Measurements from ENCODE around the gene FMNL1.
"Not testable (repeated sequence)": the region's sequence is repeated elsewhere in the genome, so short reads cannot be mapped to it uniquely, and the experiment has no call there.

FMNL1 gene

GRCh38 chr17:45235416-45236281, 14.0 kb downstream of the FMNL1 start:
- DNase-seq, result peak; percentile 43

- no peak for DNase-seq
Measured at GRCh38 chr17:45236282-45236606, 14.6 kb downstream of the FMNL1 start.

DNA sequence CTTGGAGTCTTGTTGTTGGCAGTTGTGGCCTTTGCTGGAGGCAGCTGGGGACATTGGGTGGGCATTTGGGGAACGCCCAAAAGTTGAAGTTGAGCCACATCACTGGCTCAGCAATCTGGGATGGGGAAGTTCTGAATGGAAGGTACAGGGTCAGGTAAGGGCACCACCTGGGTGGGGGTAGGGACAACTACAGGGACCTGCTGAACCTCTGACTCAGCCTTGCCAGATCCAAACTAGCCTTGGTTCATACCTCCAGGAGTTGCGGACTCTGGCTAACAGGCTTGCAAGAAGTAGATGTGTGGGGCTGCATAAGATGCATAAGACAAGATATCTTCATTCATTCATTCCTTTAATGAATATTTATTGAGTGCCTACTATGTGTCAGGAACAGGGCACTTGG, 16.0 kb downstream of the FMNL1 start:
- DNase-seq, result no peak

DNA sequence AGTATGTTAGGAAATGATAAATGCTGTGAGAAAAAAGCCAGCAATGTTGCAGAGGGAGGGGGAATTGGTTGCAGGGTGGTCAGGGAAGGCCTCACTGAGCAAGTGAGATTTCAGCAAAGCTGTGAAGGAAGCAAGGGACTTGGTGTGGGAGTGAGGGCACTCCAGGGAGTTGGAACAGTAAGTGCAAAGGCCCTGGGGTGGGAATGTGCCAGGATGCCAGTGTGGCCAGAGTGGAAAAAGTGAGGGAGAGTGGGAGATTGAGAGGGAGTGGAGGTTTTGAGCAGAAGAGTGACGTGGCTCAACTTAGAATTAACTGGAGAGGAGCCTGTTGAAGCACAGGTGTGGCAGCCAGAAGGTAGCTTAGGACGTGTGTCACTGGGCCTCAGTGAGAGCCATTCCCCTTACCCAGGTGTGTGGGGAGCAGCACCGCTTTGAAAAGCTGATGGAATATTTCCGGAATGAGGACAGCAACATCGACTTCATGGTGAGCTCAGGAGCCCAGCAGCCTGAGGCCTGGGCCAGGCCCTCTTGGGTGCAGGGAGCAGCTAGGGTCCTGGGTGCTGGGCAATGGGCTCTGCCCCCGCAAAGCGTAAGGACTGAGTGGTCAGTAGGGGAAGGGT, 16.6 kb downstream of the FMNL1 start:
- no peak for DNase-seq

GRCh38 chr17:45240905-45241327, 19.2 kb downstream of the FMNL1 start:
- no peak for DNase-seq

DNA sequence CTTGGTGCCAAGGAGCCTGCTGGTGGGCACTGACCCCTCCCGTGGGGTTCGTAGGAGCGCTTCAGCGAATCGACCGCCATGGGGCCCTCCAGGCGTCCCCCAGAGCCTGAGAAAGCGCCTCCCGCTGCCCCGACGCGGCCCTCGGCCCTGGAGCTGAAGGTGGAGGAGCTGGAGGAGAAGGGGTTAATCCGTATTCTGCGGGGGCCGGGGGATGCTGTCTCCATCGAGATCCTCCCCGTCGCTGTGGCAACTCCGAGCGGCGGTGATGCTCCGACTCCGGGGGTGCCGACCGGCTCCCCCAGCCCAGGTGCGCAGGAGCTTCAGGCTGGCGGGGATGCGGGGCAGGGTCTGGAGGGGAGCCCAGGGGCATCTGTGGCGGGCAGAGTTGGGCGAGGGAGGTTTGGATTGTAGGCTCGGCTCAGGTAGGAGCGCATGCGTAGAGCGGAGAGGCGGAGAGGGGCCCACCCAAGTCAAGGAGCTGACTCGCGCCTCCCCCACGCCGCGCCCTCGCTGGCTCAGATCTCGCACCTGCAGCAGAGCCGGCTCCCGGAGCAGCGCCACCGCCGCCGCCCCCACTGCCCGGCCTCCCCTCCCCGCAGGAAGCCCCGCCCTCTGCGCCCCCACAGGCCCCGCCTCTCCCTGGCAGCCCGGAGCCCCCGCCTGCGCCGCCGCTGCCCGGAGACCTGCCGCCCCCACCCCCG, 19.8 kb downstream of the FMNL1 start:
- DNase-seq, result peak; percentile 70

- no peak for DNase-seq
Measured at GRCh38 chr17:45242029-45242414, 20.3 kb downstream of the FMNL1 start.

GRCh38 chr17:45243750-45244149, 22.1 kb downstream of the FMNL1 start:
- DNase-seq, result no peak

- no peak for DNase-seq
Measured at GRCh38 chr17:45244725-45245656, 23.3 kb downstream of the FMNL1 start.

DNA sequence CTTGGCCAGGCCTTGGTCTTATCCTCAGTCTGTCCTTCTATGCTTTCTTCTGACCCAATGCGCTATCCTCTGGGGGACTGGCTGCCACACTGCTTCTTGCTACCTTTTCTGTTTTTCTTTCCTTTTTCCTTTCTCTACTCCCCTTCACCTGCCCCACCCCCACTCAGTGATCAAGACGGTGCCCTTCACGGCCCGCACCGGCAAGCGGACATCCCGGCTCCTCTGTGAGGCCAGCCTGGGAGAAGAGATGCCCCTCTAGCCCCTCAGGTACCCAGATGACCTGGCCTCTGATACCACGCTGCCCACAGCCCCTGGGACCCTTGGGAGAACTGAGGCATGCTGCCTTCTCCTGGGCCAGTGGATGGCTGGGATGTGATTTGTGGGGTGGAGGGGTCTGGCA, 24.7 kb downstream of the FMNL1 start:
- no peak for DNase-seq

- DNase-seq, result peak; percentile 63
Measured at GRCh38 chr17:45246861-45247428, 25.3 kb downstream of the FMNL1 start.

DNA sequence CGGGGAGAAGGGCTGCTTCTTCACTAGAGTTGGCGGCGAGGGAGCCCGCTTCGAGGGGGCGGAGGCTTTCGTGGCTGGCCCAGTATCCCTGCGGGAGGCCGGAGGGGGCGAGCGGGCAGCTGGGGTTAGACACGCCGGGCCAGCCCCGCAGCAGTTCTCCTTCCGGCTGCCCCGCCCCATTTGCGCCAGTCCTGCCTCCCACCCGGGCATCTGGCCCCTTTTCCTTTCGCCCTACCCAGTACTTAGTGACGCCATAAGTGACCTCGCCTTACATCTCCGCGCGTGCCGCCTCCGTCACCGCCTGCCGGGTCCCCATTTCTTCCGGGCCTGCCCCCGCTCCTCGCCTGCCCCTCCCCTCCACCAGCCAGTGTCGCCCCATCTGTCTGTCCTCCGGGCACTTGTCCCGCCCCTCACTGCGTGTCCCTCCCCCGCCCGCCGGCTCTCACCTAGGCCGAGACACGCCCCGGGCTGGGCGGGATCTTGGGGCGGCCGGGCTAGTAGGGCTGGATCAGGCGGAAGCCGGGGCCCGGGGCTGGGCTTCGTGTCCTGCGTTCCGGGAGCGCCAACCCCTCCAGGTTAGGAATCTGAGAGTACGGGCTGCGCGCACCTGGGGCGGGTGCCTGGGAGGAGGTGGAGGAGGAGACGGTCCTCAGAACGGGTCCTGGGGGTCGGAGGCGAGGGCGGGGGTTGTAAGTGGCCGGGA, 25.9 kb downstream of the FMNL1 start:
- peak; percentile 93 for DNase-seq

- DNase-seq, result peak; percentile 66
Measured at GRCh38 chr17:45248132-45248957, 26.7 kb downstream of the FMNL1 start.

- no peak for DNase-seq
Measured at GRCh38 chr17:45251931-45252330, 30.2 kb downstream of the FMNL1 start.

- DNase-seq, result not testable (repeated sequence)
Measured at GRCh38 chr17:45253237-45253636, 31.6 kb downstream of the FMNL1 start.

GRCh38 chr17:45253879-45254278, 32.2 kb downstream of the FMNL1 start:
- DNase-seq, result no peak

DNA sequence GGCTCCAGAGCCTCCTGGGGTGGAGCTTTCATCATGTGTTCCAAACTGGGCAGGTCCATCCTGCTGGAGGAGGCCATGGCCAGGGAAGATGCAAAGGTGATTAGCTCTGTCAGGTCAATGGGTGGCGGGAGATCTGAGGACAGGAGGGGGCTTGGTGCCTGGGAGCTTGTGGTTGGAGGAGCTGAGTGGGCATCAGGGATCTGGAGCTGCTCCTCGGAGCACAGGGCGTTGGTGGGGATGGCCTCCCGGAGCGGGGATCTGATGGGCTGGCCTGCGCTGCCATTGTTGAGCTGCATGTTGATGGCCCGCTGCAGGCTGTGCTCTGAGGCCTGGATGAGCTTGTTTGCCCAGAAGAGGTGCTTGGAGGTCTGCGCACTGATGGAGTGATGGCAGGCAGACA, 33.7 kb downstream of the FMNL1 start:
- DNase-seq, result no peak

GRCh38 chr17:45256114-45256966, 34.7 kb downstream of the FMNL1 start:
- no peak for DNase-seq

- DNase-seq, result no peak
Measured at GRCh38 chr17:45257115-45257514, 35.4 kb downstream of the FMNL1 start.

GRCh38 chr17:45258981-45259380, 37.3 kb downstream of the FMNL1 start:
- no peak for DNase-seq

Data from NCI-H2171 treated with DMSO at 0.1 percent for 48 hours (cell line).